ENCODE results near the gene TC2N.
"Not testable (repeated sequence)": the region's sequence is repeated elsewhere in the genome, so short reads cannot be mapped to it uniquely, and the experiment has no call there.

Gene TC2N

DNA sequence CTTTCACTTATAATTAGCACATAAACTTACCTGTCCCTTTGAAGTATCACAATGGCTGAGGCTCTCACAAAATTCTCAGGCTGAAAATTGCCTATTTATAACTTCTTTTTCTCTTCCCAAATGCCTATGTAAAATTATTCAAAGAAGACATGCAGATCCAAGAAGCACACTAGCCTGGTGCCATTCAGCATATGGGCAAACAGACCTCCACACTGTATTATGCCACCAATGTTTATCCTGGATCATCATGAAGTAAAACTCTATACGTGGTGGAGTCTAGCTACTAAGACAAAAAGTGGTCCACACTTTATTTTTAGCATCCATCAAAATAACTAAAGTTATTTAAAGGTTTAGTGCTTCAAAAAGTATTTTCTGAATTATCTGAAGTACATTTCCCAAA, 15.8 kb downstream of the TC2N start:
- no peak for TF ChIP-seq NFRKB (IDR thresholded peaks at IDR 0.05)
- TF ChIP-seq ELF4 (IDR thresholded peaks at IDR 0.05) = no peak
- TF ChIP-seq BHLHE40 (IDR thresholded peaks at IDR 0.05; ENCODE audit: borderline replicate concordance) = no peak
- TF ChIP-seq FOXA1 (IDR thresholded peaks at IDR 0.05) = no peak
- TF ChIP-seq ZNF384 (IDR thresholded peaks at IDR 0.05) = no peak
- no peak for TF ChIP-seq TARDBP (IDR thresholded peaks at IDR 0.05)
- no peak for TF ChIP-seq PKNOX1 (IDR thresholded peaks at IDR 0.05)
- TF ChIP-seq CTBP1 (IDR thresholded peaks at IDR 0.05; ENCODE audit: borderline replicate concordance) = no peak
- no peak for TF ChIP-seq SP1 (IDR thresholded peaks at IDR 0.05)
- no peak for TF ChIP-seq ARNT (IDR thresholded peaks at IDR 0.05)
- DNase-seq (ENCODE audit: extremely low spot score) = no peak
- ChIA-PET CTCF (no interaction called here), POLR2A (no interaction called here)

- POLR2A ChIA-PET = no interaction called here
- CTCF ChIA-PET = interaction anchor here (0.7 kb wide), 2 partner anchors 10 to 35 kb away, joined by 3 read pairs; no protein-coding TSS in a partner anchor
- TF ChIP-seq PKNOX1 (IDR thresholded peaks at IDR 0.05) (no peak), FOXM1 (IDR thresholded peaks at IDR 0.05; ENCODE audit: borderline replicate concordance) (no peak), ZNF384 (IDR thresholded peaks at IDR 0.05) (no peak), NFRKB (IDR thresholded peaks at IDR 0.05) (no peak), FOXK2 (IDR thresholded peaks at IDR 0.05) (no peak), SUZ12 (IDR thresholded peaks at IDR 0.05) (no peak), TARDBP (IDR thresholded peaks at IDR 0.05) (no peak), CTBP1 (IDR thresholded peaks at IDR 0.05; ENCODE audit: borderline replicate concordance) (no peak), ARNT (IDR thresholded peaks at IDR 0.05) (no peak), SP1 (IDR thresholded peaks at IDR 0.05) (no peak), FOXA1 (IDR thresholded peaks at IDR 0.05) (no peak), ELF4 (IDR thresholded peaks at IDR 0.05) (no peak), LEF1 (IDR thresholded peaks at IDR 0.05; ENCODE audit: borderline replicate concordance) (no peak)
- no peak for DNase-seq (ENCODE audit: extremely low spot score)
Measured at GRCh38 chr14:91848504-91849001, 18.8 kb downstream of the TC2N start.

DNA sequence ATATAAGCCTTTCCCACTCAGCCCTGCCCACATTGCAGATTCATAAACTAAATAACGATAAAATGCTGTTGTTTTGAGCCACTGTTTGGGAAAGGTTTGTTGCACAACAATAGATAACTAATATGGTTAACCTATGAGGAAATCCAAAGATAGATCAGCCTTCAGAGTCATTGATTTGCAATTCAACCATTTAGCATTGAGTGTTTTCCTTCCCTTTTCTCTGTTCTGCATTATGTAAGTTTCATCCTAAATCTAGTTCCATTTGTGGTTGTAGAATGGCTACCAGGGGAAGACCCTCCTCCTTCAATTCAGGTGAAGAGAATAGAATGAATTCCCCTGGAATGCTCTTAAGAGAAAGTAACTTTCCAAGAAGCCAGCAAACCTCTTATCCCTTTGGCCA, 19.6 kb downstream of the TC2N start:
- POLR2A ChIA-PET = no interaction called here
- TF ChIP-seq ARNT (IDR thresholded peaks at IDR 0.05) (no peak), SUZ12 (IDR thresholded peaks at IDR 0.05) (no peak), FOXM1 (IDR thresholded peaks at IDR 0.05; ENCODE audit: borderline replicate concordance) (no peak), ZNF384 (IDR thresholded peaks at IDR 0.05) (no peak), SP1 (IDR thresholded peaks at IDR 0.05) (no peak), PKNOX1 (IDR thresholded peaks at IDR 0.05) (no peak), HDGF (IDR thresholded peaks at IDR 0.05; ENCODE audit: borderline replicate concordance) (no peak), ELF4 (IDR thresholded peaks at IDR 0.05) (no peak)
- no peak for DNase-seq (ENCODE audit: extremely low spot score)
- CTCF ChIA-PET = no interaction called here

DNA sequence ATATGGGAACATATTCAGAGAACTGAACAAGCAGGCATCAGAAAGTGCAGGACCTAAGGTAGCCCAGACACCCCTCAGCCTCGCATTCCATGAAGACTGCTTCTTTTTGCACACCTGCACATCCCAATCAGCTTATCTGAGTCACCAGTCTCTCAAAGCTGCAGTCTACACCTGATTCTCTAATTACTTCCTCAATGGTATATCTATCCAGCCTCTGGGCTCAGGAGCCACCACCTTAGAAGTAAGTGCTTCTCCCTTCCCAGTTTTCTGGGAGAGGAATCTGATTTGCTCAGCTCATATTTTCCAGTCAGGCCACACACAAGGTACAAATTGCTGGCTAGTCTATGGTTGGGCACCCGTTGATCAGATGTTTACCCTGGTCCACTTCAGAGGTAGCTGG, 21.7 kb downstream of the TC2N start:
- ChIA-PET CTCF (no interaction called here), POLR2A (no interaction called here)

DNA sequence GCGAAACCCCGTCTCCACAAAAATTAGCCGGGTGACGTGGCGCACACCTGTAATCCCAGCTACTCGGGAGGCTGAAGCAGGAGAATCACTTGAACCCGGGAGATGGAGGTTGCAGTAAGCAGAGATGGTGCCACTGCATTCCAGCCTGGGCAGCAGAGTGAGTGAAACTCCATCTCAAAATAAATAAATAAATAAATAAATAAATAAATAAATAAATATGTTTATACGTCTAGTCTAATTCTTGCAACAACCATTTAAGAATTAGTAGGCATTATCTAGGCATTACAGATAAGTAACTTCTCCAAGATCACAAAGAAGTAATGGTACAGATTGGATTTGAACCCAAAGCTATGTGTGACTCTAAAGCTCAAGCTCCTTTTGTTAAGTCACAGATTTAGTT, 22.3 kb downstream of the TC2N start:
- CTCF ChIA-PET = interaction anchor here (0.5 kb wide), 1 partner anchor 101 kb away, joined by 3 read pairs; no protein-coding TSS in a partner anchor
- POLR2A ChIA-PET; DNase-seq (ENCODE audit: extremely low spot score): not testable (repeated sequence)

More for the DNA sequence above, 21.7 kb downstream of the TC2N start:
- DNase-seq (ENCODE audit: extremely low spot score) = no peak
- TF ChIP-seq NFRKB (IDR thresholded peaks at IDR 0.05) = no peak

- ChIA-PET POLR2A (no interaction called here), CTCF (no interaction called here)
- TF ChIP-seq ZNF384 (IDR thresholded peaks at IDR 0.05) = no peak
- no peak for TF ChIP-seq SUZ12 (IDR thresholded peaks at IDR 0.05)
- TF ChIP-seq CTBP1 (IDR thresholded peaks at IDR 0.05; ENCODE audit: borderline replicate concordance) = no peak
- no peak for TF ChIP-seq ARNT (IDR thresholded peaks at IDR 0.05)
- no peak for TF ChIP-seq LEF1 (IDR thresholded peaks at IDR 0.05; ENCODE audit: borderline replicate concordance)
- no peak for TF ChIP-seq SP1 (IDR thresholded peaks at IDR 0.05)
- no peak for TF ChIP-seq HDGF (IDR thresholded peaks at IDR 0.05; ENCODE audit: borderline replicate concordance)
- TF ChIP-seq FOXK2 (IDR thresholded peaks at IDR 0.05) = no peak
- no peak for TF ChIP-seq NFRKB (IDR thresholded peaks at IDR 0.05)
- TF ChIP-seq FOXM1 (IDR thresholded peaks at IDR 0.05; ENCODE audit: borderline replicate concordance) = no peak
- TF ChIP-seq ELF4 (IDR thresholded peaks at IDR 0.05) = no peak
- no peak for TF ChIP-seq PKNOX1 (IDR thresholded peaks at IDR 0.05)
- TF ChIP-seq FOXA1 (IDR thresholded peaks at IDR 0.05) = no peak
- TF ChIP-seq TARDBP (IDR thresholded peaks at IDR 0.05) = no peak
- TF ChIP-seq L3MBTL2 (conservative IDR thresholded peaks at IDR 0.05) = no peak
- DNase-seq (ENCODE audit: extremely low spot score) = no peak
Measured at GRCh38 chr14:91844029-91844428, 23.3 kb downstream of the TC2N start.

GRCh38 chr14:91843437-91843836, 23.9 kb downstream of the TC2N start:
- DNase-seq (ENCODE audit: extremely low spot score) = no peak
- POLR2A ChIA-PET = no interaction called here
- no peak for TF ChIP-seq ARNT (IDR thresholded peaks at IDR 0.05)
- TF ChIP-seq LEF1 (IDR thresholded peaks at IDR 0.05; ENCODE audit: borderline replicate concordance) = no peak
- TF ChIP-seq CTBP1 (IDR thresholded peaks at IDR 0.05; ENCODE audit: borderline replicate concordance) = no peak
- no peak for TF ChIP-seq FOXK2 (IDR thresholded peaks at IDR 0.05)
- TF ChIP-seq SP1 (IDR thresholded peaks at IDR 0.05) = no peak
- TF ChIP-seq L3MBTL2 (conservative IDR thresholded peaks at IDR 0.05) = no peak
- TF ChIP-seq ZNF384 (IDR thresholded peaks at IDR 0.05) = no peak
- no peak for TF ChIP-seq PKNOX1 (IDR thresholded peaks at IDR 0.05)
- TF ChIP-seq ELF4 (IDR thresholded peaks at IDR 0.05) = no peak
- no peak for TF ChIP-seq NFRKB (IDR thresholded peaks at IDR 0.05)
- TF ChIP-seq SUZ12 (IDR thresholded peaks at IDR 0.05) = no peak
- no peak for TF ChIP-seq FOXA1 (IDR thresholded peaks at IDR 0.05)
- no peak for TF ChIP-seq TARDBP (IDR thresholded peaks at IDR 0.05)
- no peak for TF ChIP-seq BHLHE40 (IDR thresholded peaks at IDR 0.05; ENCODE audit: borderline replicate concordance)
- no peak for TF ChIP-seq HDGF (IDR thresholded peaks at IDR 0.05; ENCODE audit: borderline replicate concordance)
- TF ChIP-seq FOXM1 (IDR thresholded peaks at IDR 0.05; ENCODE audit: borderline replicate concordance) = no peak
- CTCF ChIA-PET = no interaction called here
